Measurements from ENCODE around the gene SYCE3. TPM values are rescaled to one million over a fixed set of nuclear protein-coding genes. Genes with fewer than 3 reads are reported as not detected.

Gene SYCE3
- total RNA-seq, 1 donor from 2014 or later, result not detected

DNA sequence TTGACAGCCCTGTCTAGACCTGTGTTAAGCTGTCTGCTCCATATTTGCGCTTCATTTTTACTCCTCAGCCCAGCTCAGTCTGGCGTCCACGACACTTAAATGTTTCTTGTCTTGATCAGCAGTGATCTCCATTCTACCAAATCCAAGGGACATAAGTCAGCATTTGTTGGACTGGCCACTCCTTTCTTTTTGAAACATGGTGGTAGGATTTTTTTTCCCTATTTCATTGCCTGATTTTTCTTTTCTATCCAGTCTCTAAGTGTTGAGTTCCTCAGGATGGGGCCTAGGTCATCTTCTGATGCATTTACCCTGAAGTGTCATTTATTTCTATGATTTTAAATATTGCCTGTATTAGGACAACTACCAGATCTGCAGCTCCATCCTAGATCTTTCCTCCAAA, 53.8 kb downstream of the SYCE3 start:
- H3K4me3 ChIP-seq, result peak overlapping the region; percentile 79
- TF ChIP-seq, protein P1, sequence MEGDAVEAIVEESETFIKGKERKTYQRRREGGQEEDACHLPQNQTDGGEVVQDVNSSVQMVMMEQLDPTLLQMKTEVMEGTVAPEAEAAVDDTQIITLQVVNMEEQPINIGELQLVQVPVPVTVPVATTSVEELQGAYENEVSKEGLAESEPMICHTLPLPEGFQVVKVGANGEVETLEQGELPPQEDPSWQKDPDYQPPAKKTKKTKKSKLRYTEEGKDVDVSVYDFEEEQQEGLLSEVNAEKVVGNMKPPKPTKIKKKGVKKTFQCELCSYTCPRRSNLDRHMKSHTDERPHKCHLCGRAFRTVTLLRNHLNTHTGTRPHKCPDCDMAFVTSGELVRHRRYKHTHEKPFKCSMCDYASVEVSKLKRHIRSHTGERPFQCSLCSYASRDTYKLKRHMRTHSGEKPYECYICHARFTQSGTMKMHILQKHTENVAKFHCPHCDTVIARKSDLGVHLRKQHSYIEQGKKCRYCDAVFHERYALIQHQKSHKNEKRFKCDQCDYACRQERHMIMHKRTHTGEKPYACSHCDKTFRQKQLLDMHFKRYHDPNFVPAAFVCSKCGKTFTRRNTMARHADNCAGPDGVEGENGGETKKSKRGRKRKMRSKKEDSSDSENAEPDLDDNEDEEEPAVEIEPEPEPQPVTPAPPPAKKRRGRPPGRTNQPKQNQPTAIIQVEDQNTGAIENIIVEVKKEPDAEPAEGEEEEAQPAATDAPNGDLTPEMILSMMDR (IDR thresholded peaks at IDR 0.05), result no peak
- no peaks in the 10 kb centered on the region for H3K27me3 ChIP-seq
- peak overlapping the region; percentile 92 for H3K27ac ChIP-seq
- DNase-seq, result no peak
- no peaks in the 10 kb centered on the region for H3K9me3 ChIP-seq
- ATAC-seq, result no peak
- intact Hi-C loops (cut with DNase I), result loop anchor here (10.0 kb wide), 1 partner anchor 244 kb away; the partner anchor contains the start of gene MAPK12
- peaks cover 16% of the 10 kb centered on the region for H3K36me3 ChIP-seq
- peaks cover 21% of the 10 kb centered on the region for H3K4me1 ChIP-seq

DNA sequence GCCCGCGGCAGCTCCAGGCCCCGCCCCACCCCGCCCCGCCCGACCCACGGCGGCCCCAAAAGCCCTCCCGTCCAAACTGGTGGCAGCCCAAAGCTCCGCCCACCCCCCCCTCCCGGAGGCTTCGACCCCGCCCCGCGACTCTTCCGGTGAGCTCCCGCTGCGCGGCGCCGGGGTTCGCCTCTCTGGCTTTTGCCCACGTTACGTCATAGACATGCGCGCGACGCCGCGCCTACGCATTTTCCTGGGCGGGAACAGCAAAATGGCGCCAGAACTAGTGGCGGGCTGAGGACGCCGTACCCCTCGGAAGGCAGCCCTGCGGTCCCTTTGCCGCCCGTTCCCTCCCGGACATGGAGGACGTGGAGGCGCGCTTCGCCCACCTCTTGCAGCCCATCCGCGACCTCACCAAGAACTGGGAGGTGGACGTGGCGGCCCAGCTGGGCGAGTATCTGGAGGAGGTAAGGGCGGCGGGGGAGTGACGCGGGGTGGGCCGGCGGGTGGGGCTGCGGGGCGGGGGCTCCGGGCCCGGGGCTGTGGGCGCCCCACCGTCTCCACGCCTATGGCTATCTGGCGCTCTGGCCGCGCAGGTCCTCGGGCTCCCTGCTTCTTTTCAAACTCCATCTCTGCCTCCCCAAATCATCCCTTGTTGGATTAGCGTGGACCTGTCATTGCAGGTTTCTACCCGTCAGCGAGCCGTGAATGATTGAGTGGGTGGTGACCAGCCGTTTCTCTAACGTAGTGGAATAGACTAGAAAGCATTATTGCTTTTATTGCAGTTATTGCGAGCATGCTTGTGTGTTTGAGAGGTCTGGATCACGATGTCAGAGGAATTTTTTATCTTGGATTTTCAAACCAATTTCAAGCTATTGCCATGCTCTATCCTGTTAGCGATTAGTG, 54.5 kb downstream of the SYCE3 start, which contains the start of gene NCAPH2:
Gene NCAPH2 (plus strand): TSS at position 234 of the 894 bp plus-strand sequence. CDS start 114 bp downstream, at position 348.
- intact Hi-C loops (cut with DNase I), result loop anchor here (10.0 kb wide), 1 partner anchor 243 kb away; the partner anchor contains the start of gene MAPK12

DNA sequence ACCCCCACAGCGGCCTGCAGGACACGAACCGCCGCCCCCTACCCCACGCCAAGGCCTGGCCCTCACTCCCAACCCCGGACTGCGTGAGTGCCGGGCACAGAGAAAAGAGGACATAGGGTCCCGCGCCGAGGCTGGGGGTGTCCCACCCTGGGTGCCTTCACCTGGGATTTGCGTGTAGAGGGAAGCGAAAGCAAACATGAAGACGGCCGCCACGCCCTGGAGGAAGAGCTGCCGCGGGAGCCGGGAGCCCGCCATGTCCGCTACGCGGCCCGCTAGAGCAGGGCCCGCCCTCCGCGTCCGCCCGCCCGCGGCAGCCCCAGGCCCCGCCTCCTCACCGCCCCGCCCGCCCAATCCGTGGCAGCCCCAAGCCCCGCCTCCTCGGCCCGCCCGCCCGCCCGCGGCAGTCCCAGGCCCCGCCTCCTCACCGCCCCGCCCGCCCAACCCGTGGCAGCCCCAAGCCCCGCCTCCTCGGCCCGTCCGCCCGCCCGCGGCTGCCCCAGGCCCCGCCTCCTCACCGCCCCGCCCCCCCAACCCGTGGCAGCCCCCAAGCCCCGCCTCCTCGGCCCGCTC, 55.2 kb downstream of the SYCE3 start, which contains the start of gene LMF2:
Gene LMF2 (minus strand): TSS at position 282 of the 570 bp plus-strand sequence. CDS start 27 bp downstream, at position 255.
- Histone ChIP-seq H3K36me3 (peaks cover 26% of the 10 kb centered on the region), H3K27me3 (no peaks in the 10 kb centered on the region), H3K27ac (peak within 1 kb of the TSS; percentile 92), H3K4me3 (peak within 1 kb of the TSS; percentile 91), H3K9me3 (no peaks in the 10 kb centered on the region), H3K4me1 (peaks cover 21% of the 10 kb centered on the region)
- intact Hi-C loops (cut with DNase I), result loop anchor here (10.0 kb wide), 1 partner anchor 243 kb away; the partner anchor contains the start of gene MAPK12
- TF ChIP-seq, protein P1 (IDR thresholded peaks at IDR 0.05), result no peak
- DNase-seq (peak; percentile 97), ATAC-seq (peak; percentile 85)

More for the DNA sequence above, 54.5 kb downstream of the SYCE3 start, which contains the start of gene NCAPH2:
- ATAC-seq (peak; percentile 83), DNase-seq (peak; percentile 98)
- Histone ChIP-seq H3K27ac (peak within 1 kb of the TSS; percentile 92), H3K4me1 (peaks cover 21% of the 10 kb centered on the region), H3K27me3 (no peaks in the 10 kb centered on the region), H3K36me3 (peaks cover 19% of the 10 kb centered on the region), H3K4me3 (peak within 1 kb of the TSS; percentile 91), H3K9me3 (no peaks in the 10 kb centered on the region)
- TF ChIP-seq, protein P1 (IDR thresholded peaks at IDR 0.05), result no peak

DNA sequence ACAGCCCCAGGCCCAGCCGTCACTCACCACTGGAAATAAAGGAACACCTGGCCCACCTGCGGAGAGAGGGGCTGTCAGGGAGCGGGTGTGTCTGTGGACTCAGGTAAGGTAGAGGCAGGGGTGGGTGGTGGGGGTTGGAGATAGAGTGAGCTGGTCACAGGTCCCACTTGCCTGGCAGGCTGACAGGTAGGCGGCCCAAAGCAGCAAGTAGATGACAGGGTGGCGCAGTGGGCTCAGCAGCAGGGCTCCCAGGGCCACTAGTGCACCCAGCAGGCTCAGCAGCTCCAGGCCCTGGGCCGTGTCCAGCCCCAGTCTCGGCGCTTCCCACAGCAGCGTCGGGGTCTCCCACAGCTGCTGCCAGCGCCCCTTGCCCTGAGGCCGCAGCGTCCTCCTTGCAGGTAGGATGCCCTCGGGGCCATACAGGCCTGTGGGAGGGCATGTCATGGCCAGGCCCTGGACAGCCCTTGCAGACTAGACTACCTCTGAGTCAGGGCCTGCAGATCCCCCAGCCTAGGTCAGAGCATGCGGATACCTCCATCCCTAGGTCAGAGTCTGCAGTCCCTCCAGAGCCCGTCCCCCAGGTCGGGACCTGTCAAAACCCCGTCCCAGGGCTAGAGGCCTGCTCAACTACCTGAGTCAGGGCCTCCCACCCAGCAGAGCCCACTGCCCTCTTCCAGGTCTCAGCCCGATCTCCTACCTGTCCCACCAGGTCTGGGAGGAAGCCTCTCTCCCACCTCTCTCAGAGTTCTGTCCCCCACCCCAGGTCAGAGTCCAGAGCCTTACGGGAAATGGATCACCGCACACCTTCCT, 55.9 kb downstream of the SYCE3 start:
- Histone ChIP-seq H3K9me3 (no peaks in the 10 kb centered on the region), H3K4me3 (peak overlapping the region; percentile 91), H3K4me1 (peaks cover 20% of the 10 kb centered on the region), H3K27ac (peak overlapping the region; percentile 84), H3K36me3 (peaks cover 29% of the 10 kb centered on the region), H3K27me3 (no peaks in the 10 kb centered on the region)
- TF ChIP-seq, protein P1 (IDR thresholded peaks at IDR 0.05), result no peak
- ATAC-seq (peak; percentile 1), DNase-seq (no peak)
- intact Hi-C loops (cut with DNase I), result loop anchor here (10.0 kb wide), 1 partner anchor 242 kb away; the partner anchor contains the start of gene MAPK12

All from upper lobe of right lung (tissue), 1 donor.